ENCODE results near the gene ADGRL1. TPM values are rescaled to one million over a fixed set of nuclear protein-coding genes. Genes with fewer than 3 reads are reported as not detected.
"Not testable (repeated sequence)": the region's sequence is repeated elsewhere in the genome, so short reads cannot be mapped to it uniquely, and the experiment has no call there.

ADGRL1 gene
- total RNA-seq, 2 donors from 2014 or later = 14.9 to 30.8 TPM

DNA sequence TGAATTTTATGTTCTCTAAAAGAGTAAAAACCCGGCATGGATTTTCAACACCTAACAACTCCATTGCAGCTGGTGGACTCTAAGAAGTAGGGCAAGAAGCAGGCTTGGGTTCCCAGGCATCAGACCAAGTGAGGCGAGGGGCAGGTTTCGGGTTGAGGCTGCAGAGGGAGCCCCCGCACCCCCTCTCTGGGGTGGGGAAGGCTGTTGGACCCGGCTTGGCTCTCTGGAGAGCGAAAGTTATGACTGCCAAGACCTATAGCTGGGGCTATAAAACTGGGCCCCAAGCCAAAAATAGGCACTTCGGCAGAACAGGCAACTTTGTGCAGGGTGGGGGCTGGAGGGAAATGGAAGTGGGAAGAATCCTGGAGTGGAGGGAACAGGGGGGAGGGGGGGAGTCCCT lies 1.8 kb upstream of the ADGRL1 start:
- H3K9me3 ChIP-seq (ENCODE audit: control insufficient read depth, low read length, poor library complexity, severe bottlenecking); H3K27me3 Mint-ChIP-seq; DNase-seq; H3K36me3 Mint-ChIP-seq (ENCODE audit: low read depth): not testable (repeated sequence)
- Mint-ChIP-seq H3K27ac (peak overlapping the region; percentile 77), H3K4me1 (peaks cover 28% of the 10 kb centered on the region), H3K4me3 (peak overlapping the region; percentile 97)
- peak; percentile 16 for ATAC-seq

DNA sequence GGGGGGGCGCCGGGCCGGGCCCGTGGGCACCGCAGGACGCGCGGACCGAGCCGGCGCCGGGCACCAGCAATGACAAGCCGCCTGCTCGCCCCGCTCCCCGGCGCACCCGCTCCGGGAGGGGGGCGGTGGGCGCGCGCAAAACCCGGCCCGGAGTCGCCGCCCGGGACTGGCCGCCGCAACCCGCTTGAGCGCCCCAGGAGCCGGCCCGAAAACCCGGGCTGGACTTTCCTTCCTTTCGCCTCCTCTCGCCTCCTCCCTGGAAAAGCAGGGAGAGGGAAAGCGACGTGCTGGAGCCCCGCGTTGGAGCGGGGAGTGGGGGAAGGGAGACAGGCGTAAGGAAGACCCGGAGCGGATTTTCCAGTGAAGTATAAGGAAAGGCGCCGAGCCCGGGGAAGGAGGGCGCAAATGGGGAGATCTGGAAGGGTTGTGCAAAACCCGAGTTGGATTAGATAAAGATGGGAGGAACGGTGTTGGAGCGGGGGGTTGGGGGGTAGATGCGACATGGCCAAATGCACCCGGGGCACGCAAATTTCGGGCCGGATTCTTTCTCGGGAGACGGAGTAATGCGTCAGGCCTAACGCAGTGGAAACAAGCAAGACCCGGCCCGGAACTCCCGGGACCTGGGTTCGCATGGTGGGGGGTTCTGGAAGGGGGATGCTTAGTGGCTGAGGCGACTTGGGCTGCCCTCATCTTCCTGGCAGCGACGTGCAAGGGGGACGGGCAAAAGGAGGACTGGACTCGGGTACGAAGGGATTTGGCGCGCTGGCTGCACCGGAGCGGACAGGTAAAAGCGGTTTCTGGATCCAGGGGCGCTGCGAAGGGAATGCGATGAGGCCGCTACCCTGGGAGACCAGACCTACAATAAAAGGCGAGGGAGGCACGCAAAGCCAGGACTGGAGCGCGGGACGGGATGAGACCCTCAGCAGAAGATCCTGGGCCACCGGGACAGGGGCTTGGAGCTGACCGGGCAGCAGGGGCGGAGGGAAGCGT lies 1.1 kb upstream of the ADGRL1 start:
- peak overlapping the region; percentile 77 for H3K27ac Mint-ChIP-seq
- H3K9me3 ChIP-seq (ENCODE audit: control insufficient read depth, low read length, poor library complexity, severe bottlenecking); H3K27me3 Mint-ChIP-seq; H3K36me3 Mint-ChIP-seq (ENCODE audit: low read depth): not testable (repeated sequence)
- peaks cover 32% of the 10 kb centered on the region for H3K4me1 Mint-ChIP-seq
- peak overlapping the region; percentile 97 for H3K4me3 Mint-ChIP-seq
- DNase-seq = peak; percentile 69 to 73 (median 70)
- ATAC-seq = peak; percentile 75

DNA sequence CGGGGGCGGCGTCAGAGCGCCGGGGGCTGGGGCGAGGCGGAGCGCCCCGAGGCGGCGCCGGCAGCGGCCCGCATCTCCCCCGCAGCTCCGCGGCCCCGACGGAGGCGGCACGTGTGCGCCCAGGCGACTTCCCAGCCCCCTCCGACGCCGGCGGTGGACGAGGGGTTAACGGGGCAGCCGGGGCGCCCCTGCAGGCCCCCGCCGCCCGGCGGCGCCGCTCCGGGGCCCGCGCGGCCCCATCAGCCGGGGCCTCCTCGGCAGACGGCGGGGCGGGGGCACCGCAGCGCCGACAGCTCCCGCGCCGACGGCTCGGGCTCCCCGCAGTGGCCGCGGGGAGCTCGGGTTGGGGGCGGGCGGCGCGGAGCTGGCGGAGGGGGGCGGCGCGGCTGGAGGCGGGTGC lies 339 bp upstream of the ADGRL1 start:
- Mint-ChIP-seq H3K4me3 (peak overlapping the region; percentile 93), H3K27ac (peak overlapping the region; percentile 29), H3K4me1 (peaks cover 35% of the 10 kb centered on the region)
- peak; percentile 32 for ATAC-seq
- not testable (repeated sequence) for H3K36me3 Mint-ChIP-seq (ENCODE audit: low read depth); H3K9me3 ChIP-seq (ENCODE audit: control insufficient read depth, low read length, poor library complexity, severe bottlenecking); H3K27me3 Mint-ChIP-seq
- peak in 2 of 3 donors; percentile 25 to 27 for DNase-seq

DNA sequence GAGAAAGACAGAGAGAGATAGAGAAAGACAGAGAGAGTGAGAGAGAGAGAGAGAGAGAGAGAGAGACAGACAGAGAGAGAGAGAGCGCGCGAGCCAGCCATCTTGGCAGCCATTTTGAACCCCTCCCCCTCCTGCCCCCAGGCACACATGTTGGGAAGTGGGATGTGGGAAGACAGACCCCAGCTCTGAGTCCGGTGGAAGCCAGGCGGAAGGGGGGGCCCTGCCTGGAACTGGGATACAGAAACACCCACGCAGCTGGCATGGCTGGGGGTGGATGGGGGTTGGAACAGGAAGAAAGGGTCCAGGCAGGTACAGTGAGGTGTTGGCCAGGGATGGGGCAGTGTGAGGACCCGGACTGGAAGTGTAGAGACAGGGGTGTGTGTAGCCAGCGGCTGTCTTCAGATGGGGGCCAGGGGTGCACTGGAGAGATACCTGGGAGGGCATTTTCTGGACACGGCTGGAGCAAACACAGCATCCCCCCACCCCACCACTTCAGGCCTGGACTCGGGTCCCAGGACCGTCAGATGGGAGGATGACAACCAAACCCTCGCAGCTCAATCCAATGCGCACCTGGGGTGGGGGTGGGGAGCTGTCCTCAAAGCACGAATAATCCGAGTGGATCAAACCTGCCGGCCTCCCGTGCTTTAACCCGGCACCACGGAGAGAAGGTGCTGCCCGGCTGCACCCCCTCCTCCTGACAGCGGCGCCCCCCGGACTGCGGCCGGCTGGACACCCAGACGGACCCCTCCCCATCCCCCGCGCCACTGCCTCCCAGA lies 1.1 kb downstream of the ADGRL1 start:
- not testable (repeated sequence) for DNase-seq; H3K36me3 Mint-ChIP-seq (ENCODE audit: low read depth); H3K9me3 ChIP-seq (ENCODE audit: control insufficient read depth, low read length, poor library complexity, severe bottlenecking); H3K27me3 Mint-ChIP-seq; ATAC-seq
- H3K4me3 Mint-ChIP-seq = peak overlapping the region; percentile 93
- H3K4me1 Mint-ChIP-seq = peaks cover 38% of the 10 kb centered on the region
- H3K27ac Mint-ChIP-seq = peak overlapping the region; percentile 87

DNA sequence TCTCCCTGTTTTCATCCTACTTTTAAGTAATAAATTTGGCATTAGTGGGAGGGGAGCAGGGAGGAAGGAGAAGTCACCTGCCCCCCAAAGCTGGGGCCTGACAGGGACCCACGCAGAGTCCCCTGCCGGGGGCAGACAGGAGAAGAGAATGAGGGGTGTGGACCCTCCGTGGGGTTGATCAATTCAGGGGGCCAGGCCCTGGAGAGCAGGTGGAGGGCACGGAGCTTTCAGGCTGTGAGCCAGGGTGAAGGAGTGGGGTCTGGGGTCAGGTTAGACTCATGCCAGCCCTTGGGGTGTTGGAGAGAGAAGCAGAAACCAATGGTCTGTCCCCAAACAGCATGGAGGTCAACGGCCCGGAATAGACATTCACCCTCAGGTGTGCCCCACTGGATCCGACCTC lies 1.8 kb downstream of the ADGRL1 start:
- Mint-ChIP-seq H3K27ac (peak overlapping the region; percentile 87), H3K4me1 (peaks cover 36% of the 10 kb centered on the region), H3K4me3 (peak overlapping the region; percentile 93)
- not testable (repeated sequence) for DNase-seq; H3K36me3 Mint-ChIP-seq (ENCODE audit: low read depth); H3K9me3 ChIP-seq (ENCODE audit: control insufficient read depth, low read length, poor library complexity, severe bottlenecking); H3K27me3 Mint-ChIP-seq; ATAC-seq

GRCh38 chr19:14203788-14204187 lies 2.2 kb downstream of the ADGRL1 start:
- Mint-ChIP-seq H3K4me1 (peaks cover 36% of the 10 kb centered on the region), H3K4me3 (peak overlapping the region; percentile 93)

DNA sequence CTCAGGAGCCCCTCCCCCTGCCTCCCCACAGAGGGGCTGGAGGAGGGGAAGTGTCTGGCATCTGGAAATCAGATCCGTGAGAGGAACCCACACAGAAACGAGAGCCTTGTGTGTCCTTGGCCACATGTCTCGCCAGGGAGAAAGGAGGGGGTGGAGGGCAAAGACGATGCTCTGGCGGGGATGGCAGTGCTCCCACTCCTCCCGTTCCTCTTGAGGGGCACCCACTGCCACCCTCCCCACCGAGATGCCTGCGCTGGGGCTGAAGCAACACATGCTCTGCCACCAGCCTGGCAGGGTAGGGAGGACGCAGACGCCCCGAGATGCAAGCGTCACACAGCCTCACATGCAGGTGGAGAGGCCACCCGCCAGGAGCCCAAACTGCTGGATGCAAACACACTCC lies 2.8 kb downstream of the ADGRL1 start:
- H3K9me3 ChIP-seq (ENCODE audit: control insufficient read depth, low read length, poor library complexity, severe bottlenecking) = no peaks in the 10 kb centered on the region
- Mint-ChIP-seq H3K4me3 (peak overlapping the region; percentile 93), H3K27me3 (no peaks in the 10 kb centered on the region), H3K36me3 (ENCODE audit: low read depth) (peaks cover 3% of the 10 kb centered on the region), H3K4me1 (peaks cover 36% of the 10 kb centered on the region), H3K27ac (peak overlapping the region; percentile 87)
- DNase-seq (no peak), ATAC-seq (no peak)

More at GRCh38 chr19:14203788-14204187, 2.2 kb downstream of the ADGRL1 start:
- not testable (repeated sequence) for DNase-seq; ATAC-seq; H3K36me3 Mint-ChIP-seq (ENCODE audit: low read depth); H3K27me3 Mint-ChIP-seq; H3K9me3 ChIP-seq (ENCODE audit: control insufficient read depth, low read length, poor library complexity, severe bottlenecking)
- H3K27ac Mint-ChIP-seq = peak overlapping the region; percentile 87

GRCh38 chr19:14201481-14201880 lies 4.5 kb downstream of the ADGRL1 start:
- H3K4me1 Mint-ChIP-seq = peaks cover 41% of the 10 kb centered on the region
- ATAC-seq; DNase-seq; H3K27me3 Mint-ChIP-seq; H3K4me3 Mint-ChIP-seq; H3K36me3 Mint-ChIP-seq (ENCODE audit: low read depth); H3K9me3 ChIP-seq (ENCODE audit: control insufficient read depth, low read length, poor library complexity, severe bottlenecking); H3K27ac Mint-ChIP-seq: not testable (repeated sequence)

- not testable (repeated sequence) for H3K9me3 ChIP-seq (ENCODE audit: control insufficient read depth, low read length, poor library complexity, severe bottlenecking); H3K4me3 Mint-ChIP-seq; H3K27me3 Mint-ChIP-seq; H3K36me3 Mint-ChIP-seq (ENCODE audit: low read depth)
- peak in 2 of 3 donors; percentile 21 to 41 for DNase-seq
- ATAC-seq = peak; percentile 63
- peaks cover 48% of the 10 kb centered on the region for H3K4me1 Mint-ChIP-seq
- peak overlapping the region; percentile 67 for H3K27ac Mint-ChIP-seq
Measured at GRCh38 chr19:14200147-14200841, 5.7 kb downstream of the ADGRL1 start.

- H3K27ac Mint-ChIP-seq = peak overlapping the region; percentile 45
- no peaks in the 10 kb centered on the region for H3K9me3 ChIP-seq (ENCODE audit: control insufficient read depth, low read length, poor library complexity, severe bottlenecking)
- DNase-seq (no peak), ATAC-seq (no peak)
- no peak overlapping the region for H3K4me3 Mint-ChIP-seq
- peaks cover 40% of the 10 kb centered on the region for H3K4me1 Mint-ChIP-seq
- H3K27me3 Mint-ChIP-seq = no peaks in the 10 kb centered on the region
- peaks cover 6% of the 10 kb centered on the region for H3K36me3 Mint-ChIP-seq (ENCODE audit: low read depth)
Measured at GRCh38 chr19:14198384-14199376, 7.3 kb downstream of the ADGRL1 start.

- ATAC-seq (no peak), DNase-seq (no peak)
- H3K27me3 Mint-ChIP-seq = no peaks in the 10 kb centered on the region
- H3K27ac Mint-ChIP-seq = peak overlapping the region; percentile 45
- no peaks in the 10 kb centered on the region for H3K9me3 ChIP-seq (ENCODE audit: control insufficient read depth, low read length, poor library complexity, severe bottlenecking)
- peaks cover 37% of the 10 kb centered on the region for H3K4me1 Mint-ChIP-seq
- H3K36me3 Mint-ChIP-seq (ENCODE audit: low read depth) = peaks cover 6% of the 10 kb centered on the region
- H3K4me3 Mint-ChIP-seq = no peak overlapping the region
Measured at GRCh38 chr19:14197882-14198281, 8.1 kb downstream of the ADGRL1 start.

GRCh38 chr19:14197288-14197687 lies 8.7 kb downstream of the ADGRL1 start:
- peak overlapping the region; percentile 45 for H3K27ac Mint-ChIP-seq
- H3K36me3 Mint-ChIP-seq (ENCODE audit: low read depth); H3K27me3 Mint-ChIP-seq; DNase-seq; ATAC-seq; H3K9me3 ChIP-seq (ENCODE audit: control insufficient read depth, low read length, poor library complexity, severe bottlenecking): not testable (repeated sequence)
- peaks cover 33% of the 10 kb centered on the region for H3K4me1 Mint-ChIP-seq
- peak overlapping the region; percentile 60 for H3K4me3 Mint-ChIP-seq
